GM12865 (cell line): Measurements from ENCODE around the gene ALOX12B.
"Not testable (repeated sequence)": the region's sequence is repeated elsewhere in the genome, so short reads cannot be mapped to it uniquely, and the experiment has no call there.

Source experiments
- DNase-seq: peaks from one replicate; pipeline ENCODE4 v3.0.0; 2010; ENCODE audit warnings: low read depth
- H3K4me3 ChIP-seq: 2 replicates; pipeline ENCODE4 v1.5.1; 2011; ENCODE audit warnings: mild to moderate bottlenecking, low read depth, low read length, control low read depth
- CTCF ChIP-seq: IDR thresholded peaks from 2 replicates; pipeline ENCODE4 v1.5.1; 2011; ENCODE audit warnings: low read length, control low read depth, low read depth, inconsistent platforms; ENCODE audit not compliant: insufficient read depth; ENCODE audit errors: missing control alignments

Gene ALOX12B

GRCh38 chr17:8082292-8082691, 5.2 kb downstream of the ALOX12B start:
- TF ChIP-seq CTCF: no peak
- DNase-seq: no peak
- no peak overlapping the region for H3K4me3 ChIP-seq

- DNase-seq: no peak
- TF ChIP-seq CTCF: no peak
- H3K4me3 ChIP-seq: no peak overlapping the region
Observed at GRCh38 chr17:8081876-8082275, 5.6 kb downstream of the ALOX12B start.

GRCh38 chr17:8080799-8081219, 6.7 kb downstream of the ALOX12B start:
- DNase-seq: no peak
- no peak overlapping the region for H3K4me3 ChIP-seq

GRCh38 chr17:8080208-8080798, 7.2 kb downstream of the ALOX12B start:
- DNase-seq: no peak

More at GRCh38 chr17:8080799-8081219, 6.7 kb downstream of the ALOX12B start:
- TF ChIP-seq CTCF: no peak

GRCh38 chr17:8079291-8080207, 8.0 kb downstream of the ALOX12B start:
- peak; percentile 73 for DNase-seq
- H3K4me3 ChIP-seq: peak overlapping the region; percentile 48
- TF ChIP-seq CTCF: peak; percentile 86

More at GRCh38 chr17:8080208-8080798, 7.2 kb downstream of the ALOX12B start:
- no peak for TF ChIP-seq CTCF
- H3K4me3 ChIP-seq: no peak overlapping the region

- not testable (repeated sequence) for DNase-seq, H3K4me3 ChIP-seq
Observed at GRCh38 chr17:8077939-8078338, 9.6 kb downstream of the ALOX12B start.

- TF ChIP-seq CTCF: no peak
- no peak for DNase-seq
- no peak overlapping the region for H3K4me3 ChIP-seq
Observed at GRCh38 chr17:8076502-8077266, 10.8 kb downstream of the ALOX12B start.
